ENCODE results near the gene HAVCR1. TPM values are rescaled to one million over a fixed set of nuclear protein-coding genes. Genes with fewer than 3 reads are reported as not detected.
"Not testable (repeated sequence)": the region's sequence is repeated elsewhere in the genome, so short reads cannot be mapped to it uniquely, and the experiment has no call there.

HAVCR1 gene
- total RNA-seq, 1 experiment from 2014 or later: not detected

GRCh38 chr5:157047898-157048297, 11.0 kb downstream of the HAVCR1 start:
- TF ChIP-seq CTCF (conservative IDR thresholded peaks at IDR 0.05; ENCODE audit: low read depth, low read length): no peak
- TF ChIP-seq EZH2 (IDR thresholded peaks at IDR 0.05; ENCODE audit: borderline replicate concordance, low read depth, low read length, poor library complexity, severe bottlenecking): no peak
- Histone ChIP-seq H3K27ac (ENCODE audit: low read depth, low read length, poor library complexity, severe bottlenecking) (no peak overlapping the region), H3K36me3 (ENCODE audit: insufficient read depth, low read length, poor library complexity, severe bottlenecking) (no peaks in the 10 kb centered on the region), H3K27me3 (replicated peaks; ENCODE audit: insufficient read depth, low read depth, low read length, poor library complexity) (peaks cover 3% of the 10 kb centered on the region), H3K4me1 (ENCODE audit: insufficient read depth, low read length, poor library complexity, severe bottlenecking) (no peaks in the 10 kb centered on the region), H3K9me3 (ENCODE audit: low read depth, low read length, poor library complexity, severe bottlenecking) (no peaks in the 10 kb centered on the region), H3K4me3 (ENCODE audit: low read depth, low read length, poor library complexity, severe bottlenecking) (no peak overlapping the region)
- intact Hi-C loops (cut with micrococcal nuclease; ENCODE audit: unreplicated experiment): no loop called here
- no peak for DNase-seq (ENCODE audit: low spot score)
- ChIA-PET CTCF (no interaction called here), POLR2A (ENCODE audit: low non-redundant PET) (no interaction called here)
- BruUV-seq (replicated peaks): no TSS peak

- CTCF ChIA-PET; H3K27me3 ChIP-seq (replicated peaks; ENCODE audit: insufficient read depth, low read depth, low read length, poor library complexity); H3K4me3 ChIP-seq (ENCODE audit: low read depth, low read length, poor library complexity, severe bottlenecking); intact Hi-C loops (cut with micrococcal nuclease; ENCODE audit: unreplicated experiment); BruUV-seq (replicated peaks); H3K36me3 ChIP-seq (ENCODE audit: insufficient read depth, low read length, poor library complexity, severe bottlenecking); POLR2A ChIA-PET (ENCODE audit: low non-redundant PET); DNase-seq (ENCODE audit: low spot score); H3K4me1 ChIP-seq (ENCODE audit: insufficient read depth, low read length, poor library complexity, severe bottlenecking); H3K9me3 ChIP-seq (ENCODE audit: low read depth, low read length, poor library complexity, severe bottlenecking); H3K27ac ChIP-seq (ENCODE audit: low read depth, low read length, poor library complexity, severe bottlenecking): not testable (repeated sequence)
Observed at GRCh38 chr5:157047016-157047415, 11.9 kb downstream of the HAVCR1 start.

- DNase-seq (ENCODE audit: low spot score): no peak
- H3K27ac ChIP-seq (ENCODE audit: low read depth, low read length, poor library complexity, severe bottlenecking): no peak overlapping the region
- peaks cover 2% of the 10 kb centered on the region for H3K27me3 ChIP-seq (replicated peaks; ENCODE audit: insufficient read depth, low read depth, low read length, poor library complexity)
- intact Hi-C loops (cut with micrococcal nuclease; ENCODE audit: unreplicated experiment): no loop called here
- no peaks in the 10 kb centered on the region for H3K4me1 ChIP-seq (ENCODE audit: insufficient read depth, low read length, poor library complexity, severe bottlenecking)
- H3K9me3 ChIP-seq (ENCODE audit: low read depth, low read length, poor library complexity, severe bottlenecking): no peaks in the 10 kb centered on the region
- POLR2A ChIA-PET (ENCODE audit: low non-redundant PET): no interaction called here
- no TSS peak for BruUV-seq (replicated peaks)
- no peak overlapping the region for H3K4me3 ChIP-seq (ENCODE audit: low read depth, low read length, poor library complexity, severe bottlenecking)
- no peak for TF ChIP-seq CTCF (conservative IDR thresholded peaks at IDR 0.05; ENCODE audit: low read depth, low read length)
- no peak for TF ChIP-seq EZH2 (IDR thresholded peaks at IDR 0.05; ENCODE audit: borderline replicate concordance, low read depth, low read length, poor library complexity, severe bottlenecking)
- no peaks in the 10 kb centered on the region for H3K36me3 ChIP-seq (ENCODE audit: insufficient read depth, low read length, poor library complexity, severe bottlenecking)
- CTCF ChIA-PET: no interaction called here
Observed at GRCh38 chr5:157046041-157046440, 12.9 kb downstream of the HAVCR1 start.

GRCh38 chr5:157045601-157046000, 13.3 kb downstream of the HAVCR1 start:
- H3K27ac ChIP-seq (ENCODE audit: low read depth, low read length, poor library complexity, severe bottlenecking): no peak overlapping the region
- H3K9me3 ChIP-seq (ENCODE audit: low read depth, low read length, poor library complexity, severe bottlenecking): no peaks in the 10 kb centered on the region
- CTCF ChIA-PET: no interaction called here
- no peaks in the 10 kb centered on the region for H3K4me1 ChIP-seq (ENCODE audit: insufficient read depth, low read length, poor library complexity, severe bottlenecking)
- no peak for DNase-seq (ENCODE audit: low spot score)
- TF ChIP-seq EZH2 (IDR thresholded peaks at IDR 0.05; ENCODE audit: borderline replicate concordance, low read depth, low read length, poor library complexity, severe bottlenecking): no peak
- no peak for TF ChIP-seq CTCF (conservative IDR thresholded peaks at IDR 0.05; ENCODE audit: low read depth, low read length)
- H3K36me3 ChIP-seq (ENCODE audit: insufficient read depth, low read length, poor library complexity, severe bottlenecking): no peaks in the 10 kb centered on the region
- no TSS peak for BruUV-seq (replicated peaks)
- H3K27me3 ChIP-seq (replicated peaks; ENCODE audit: insufficient read depth, low read depth, low read length, poor library complexity): no peaks in the 10 kb centered on the region
- intact Hi-C loops (cut with micrococcal nuclease; ENCODE audit: unreplicated experiment): no loop called here
- H3K4me3 ChIP-seq (ENCODE audit: low read depth, low read length, poor library complexity, severe bottlenecking): no peak overlapping the region
- POLR2A ChIA-PET (ENCODE audit: low non-redundant PET): no interaction called here

Data from A673 (cell line).